HepG2 (cell line): ENCODE measurements around the gene TATDN3. TPM values are rescaled to one million over a fixed set of nuclear protein-coding genes. Genes with fewer than 3 reads are reported as not detected.
A peak's percentile ranks its signal among the peaks of the same experiment; 100 is the strongest.

Source experiments
- BRD4 ChIP-seq: sonication (generic); formaldehyde crosslinking; IDR thresholded peaks from 2 replicates; pipeline ENCODE4 v1.4.0; 2020; ENCODE audit warnings: missing genetic modification reagents
- DRAP1 ChIP-seq: IDR thresholded peaks from 2 replicates; pipeline ENCODE4 v1.6.1; 2016; ENCODE audit warnings: missing genetic modification reagents, missing compliant biosample characterization
- EP300 ChIP-seq, 3 experiments: sonication (generic) in 1 of 3; formaldehyde crosslinking in 1 of 3; IDR thresholded peaks; 2 replicates each; pipeline versions ENCODE4 v1.5.1 to v1.6.1; 2011 to 2020; ENCODE audit warnings: low read depth in 2 of 3, low read length in 2 of 3, borderline replicate concordance in 1 of 3, improper control_type of control experiment in 1 of 3, mild to moderate bottlenecking in 1 of 3, missing genetic modification reagents in 1 of 3, moderate library complexity in 1 of 3
- FOXA1 ChIP-seq, 2 experiments: fragments of 450-650 bp in 1 of 2; sonication (generic) in 1 of 2; formaldehyde crosslinking in 1 of 2; IDR thresholded peaks; 2 replicates each; pipeline versions ENCODE4 v1.4.0 to v1.6.1; 2016 to 2020; ENCODE audit warnings: missing genetic modification reagents in 1 of 2
- HNF4A ChIP-seq: sonication (generic); formaldehyde crosslinking; IDR thresholded peaks from 2 replicates; pipeline ENCODE4 v1.4.0; 2020; ENCODE audit warnings: missing genetic modification reagents
- HNRNPUL1 ChIP-seq: fragments of 200-400 bp; formaldehyde crosslinking; IDR thresholded peaks from 2 replicates; pipeline ENCODE4 v1.6.1; 2017; ENCODE audit warnings: low read depth, mild to moderate bottlenecking, low read length, moderate library complexity
- IKZF5 ChIP-seq: IDR thresholded peaks from 2 replicates; pipeline ENCODE4 v1.6.1; 2018; ENCODE audit warnings: missing genetic modification reagents, mild to moderate bottlenecking, missing compliant biosample characterization
- IRF9 ChIP-seq: sonication (generic); formaldehyde crosslinking; IDR thresholded peaks from 2 replicates; pipeline ENCODE4 v1.8.0; 2022; ENCODE audit warnings: missing genetic modification reagents, mild to moderate bottlenecking, borderline replicate concordance
- KAT8 ChIP-seq: IDR thresholded peaks from 2 replicates; pipeline ENCODE4 v1.6.1; 2016; ENCODE audit warnings: missing genetic modification reagents, missing compliant biosample characterization
- MIER3 ChIP-seq: IDR thresholded peaks from 2 replicates; pipeline ENCODE4 v1.6.1; 2016; ENCODE audit warnings: missing compliant biosample characterization, borderline replicate concordance
- NCOR1 ChIP-seq: fragments of 200-600 bp; sonication (generic); IDR thresholded peaks from 2 replicates; pipeline ENCODE4 v1.7.0; 2017; ENCODE audit warnings: antibody characterized with exemption, low read length, borderline replicate concordance
- NR2C2 ChIP-seq: sonication (generic); formaldehyde crosslinking; IDR thresholded peaks from 2 replicates; pipeline ENCODE4 v1.4.0; 2020; ENCODE audit warnings: missing genetic modification reagents, mild to moderate bottlenecking, moderate library complexity, borderline replicate concordance
- NR2F6 ChIP-seq, 2 experiments: IDR thresholded peaks; 2 replicates each; pipeline ENCODE4 v1.6.1; 2016; ENCODE audit warnings: antibody characterized with exemption in 1 of 2, mild to moderate bottlenecking in 1 of 2
- POLR2A ChIP-seq, 2 experiments: IDR thresholded peaks; 2 replicates each; pipeline ENCODE4 v1.6.1; 2011; ENCODE audit warnings: low read depth in 2 of 2, low read length in 2 of 2, mild to moderate bottlenecking in 1 of 2, moderate library complexity in 1 of 2; ENCODE audit not compliant: insufficient read depth in 1 of 2
- STAT6 ChIP-seq: sonication (generic); formaldehyde crosslinking; IDR thresholded peaks from 2 replicates; pipeline ENCODE4 v1.4.0; 2020; ENCODE audit warnings: missing genetic modification reagents, mild to moderate bottlenecking, borderline replicate concordance
- TAF1 ChIP-seq: sonication (generic); formaldehyde crosslinking; IDR thresholded peaks from 2 replicates; pipeline ENCODE4 v1.4.0; 2020; ENCODE audit warnings: missing genetic modification reagents
- TFDP1 ChIP-seq: IDR thresholded peaks from 2 replicates; pipeline ENCODE4 v1.6.1; 2016; ENCODE audit warnings: missing compliant biosample characterization, missing genetic modification reagents, borderline replicate concordance
- THRA ChIP-seq: sonication (generic); formaldehyde crosslinking; IDR thresholded peaks from 2 replicates; pipeline ENCODE4 v1.4.0; 2020; ENCODE audit warnings: missing genetic modification reagents, borderline replicate concordance
- ZBTB25 ChIP-seq: IDR thresholded peaks from 2 replicates; pipeline ENCODE4 v1.6.1; 2018; ENCODE audit warnings: missing genetic modification reagents
- polyA plus RNA-seq, 8 experiments: library from polyadenylated mRNA; depleted of rRNA in 3 of 8; stranded (reverse) in 7 of 8; unstranded in 1 of 8; fragments of >200 nt; fragmentation: Illumina TruSeq in 4 of 8; extraction: Trizol in 4 of 8; gene quantifications; 2 replicates each; pipeline versions ENCODE4 v1.2.1 to v1.2.3, GENCODE V29; 2011 to 2016; ENCODE audit warnings: low read depth in 4 of 8, missing spikeins in 1 of 8, mixed read lengths in 1 of 8; ENCODE audit not compliant: insufficient read depth in 1 of 8
- total RNA-seq, 5 experiments: library from RNA; depleted of rRNA; stranded (reverse); fragments of >200 nt; fragmentation: Illumina TruSeq; extraction: Trizol; gene quantifications; 2 replicates each; pipeline ENCODE4 v1.2.3, GENCODE V29; 2016; ENCODE audit warnings: low read depth in 1 of 5

Gene TATDN3
- total and polyA plus RNA-seq, 2 of the 13 experiments (the other 11 are each of a cell fraction or from before 2014, with no cell fraction given), result 7.3 to 8.6 TPM

GRCh38 chr1:212827831-212828278 lies 36.2 kb downstream of the TATDN3 start (continued):
- TF ChIP-seq IRF9 (CRISPR knock-in tag), result 0 out of 2 replicates have a peak, but pooled peaks have one; percentile 31
- peak in 1 of 2 experiments; percentile 86; a peak in 2 of 4 replicates for TF ChIP-seq EP300 (IDR thresholded peaks at IDR 0.05; ENCODE audit: low read depth in 2 of 2, low read length in 2 of 2)
- TF ChIP-seq EP300 (CRISPR knock-in tag; IDR thresholded peaks at IDR 0.05; ENCODE audit: borderline replicate concordance), result peak; percentile 71
- peak; percentile 44; the same call in 1 of the 2 replicates for TF ChIP-seq DRAP1 (CRISPR knock-in tag)
- TF ChIP-seq HNRNPUL1, result no peak
- no peak for TF ChIP-seq ZBTB25 (CRISPR knock-in tag)
- TF ChIP-seq NR2F6 (IDR thresholded peaks at IDR 0.05), result peak; percentile 82
- TF ChIP-seq NR2F6 (CRISPR knock-in tag; IDR thresholded peaks at IDR 0.05), result peak; percentile 78
- TF ChIP-seq POLR2A (IDR thresholded peaks at IDR 0.05; ENCODE audit: insufficient read depth in 1 of 2, low read depth in 2 of 2, low read length in 2 of 2), result 0 out of 4 replicates have a peak, but pooled peaks of 1 of the 2 experiments have one; percentile 7
- peak; percentile 44; the same call in 1 of the 2 replicates for TF ChIP-seq KAT8 (CRISPR knock-in tag)
- TF ChIP-seq NCOR1, result peak; percentile 45; the same call in 1 of the 2 replicates
- peak; percentile 41 for TF ChIP-seq NR2C2 (CRISPR knock-in tag)
- TF ChIP-seq FOXA1 (IDR thresholded peaks at IDR 0.05), result no peak
- TF ChIP-seq FOXA1 (CRISPR knock-in tag; IDR thresholded peaks at IDR 0.05), result peak; percentile 80
- TF ChIP-seq MIER3 (CRISPR knock-in tag), result peak; percentile 22; the same call in 1 of the 2 replicates
- TF ChIP-seq BRD4 (CRISPR knock-in tag), result peak; percentile 17; the same call in 1 of the 2 replicates
- TF ChIP-seq HNF4A (CRISPR knock-in tag), result peak; percentile 89
- TF ChIP-seq IKZF5 (CRISPR knock-in tag), result peak; percentile 47; the same call in 1 of the 2 replicates
- no peak for TF ChIP-seq TFDP1 (CRISPR knock-in tag)
- peak; percentile 49; the same call in 1 of the 2 replicates for TF ChIP-seq STAT6 (CRISPR knock-in tag)
- TF ChIP-seq THRA (CRISPR knock-in tag), result peak; percentile 92; the same call in 1 of the 2 replicates
- 0 out of 2 replicates have a peak, but pooled peaks have one; percentile 20 for TF ChIP-seq TAF1 (CRISPR knock-in tag)
